AG09309 (cell line): ENCODE results near the gene MDGA2.

ENCODE experiments used
- DNase-seq: peaks from one replicate; pipeline ENCODE4 v3.0.0-alpha.2; 2010; ENCODE audit warnings: low read depth
- H3K4me3 ChIP-seq: 2 replicates; pipeline ENCODE4 v1.5.1; 2011; ENCODE audit warnings: mild to moderate bottlenecking, low read depth, low read length, moderate library complexity; ENCODE audit not compliant: control insufficient read depth
- TF ChIP-seq, protein P1 (sequence below): IDR thresholded peaks from 2 replicates; pipeline ENCODE4 v1.5.1; 2011; ENCODE audit warnings: mild to moderate bottlenecking, low read depth, low read length, inconsistent platforms; ENCODE audit not compliant: insufficient read depth, control insufficient read depth; ENCODE audit errors: missing control alignments

The MDGA2 gene

DNA sequence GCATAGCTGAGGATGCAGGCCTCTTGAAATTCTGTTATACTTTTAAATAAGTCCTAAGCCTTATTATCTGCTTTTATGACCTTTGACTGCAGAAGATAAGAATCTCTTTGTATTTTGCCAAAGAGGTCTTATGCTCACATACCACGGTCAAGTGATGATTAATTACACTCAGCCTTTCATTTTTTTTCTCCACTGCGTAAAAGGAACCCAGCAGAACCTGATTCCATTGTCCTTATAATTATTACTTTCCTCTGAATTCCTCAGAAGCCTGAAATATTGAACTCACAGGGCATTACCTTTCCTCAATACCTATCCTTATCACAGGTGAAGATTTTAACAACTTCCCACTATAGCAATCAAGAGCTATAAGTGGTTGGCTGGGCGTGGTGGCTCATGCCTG is 525.1 kb downstream of the MDGA2 start:
- TF ChIP-seq, protein P1, sequence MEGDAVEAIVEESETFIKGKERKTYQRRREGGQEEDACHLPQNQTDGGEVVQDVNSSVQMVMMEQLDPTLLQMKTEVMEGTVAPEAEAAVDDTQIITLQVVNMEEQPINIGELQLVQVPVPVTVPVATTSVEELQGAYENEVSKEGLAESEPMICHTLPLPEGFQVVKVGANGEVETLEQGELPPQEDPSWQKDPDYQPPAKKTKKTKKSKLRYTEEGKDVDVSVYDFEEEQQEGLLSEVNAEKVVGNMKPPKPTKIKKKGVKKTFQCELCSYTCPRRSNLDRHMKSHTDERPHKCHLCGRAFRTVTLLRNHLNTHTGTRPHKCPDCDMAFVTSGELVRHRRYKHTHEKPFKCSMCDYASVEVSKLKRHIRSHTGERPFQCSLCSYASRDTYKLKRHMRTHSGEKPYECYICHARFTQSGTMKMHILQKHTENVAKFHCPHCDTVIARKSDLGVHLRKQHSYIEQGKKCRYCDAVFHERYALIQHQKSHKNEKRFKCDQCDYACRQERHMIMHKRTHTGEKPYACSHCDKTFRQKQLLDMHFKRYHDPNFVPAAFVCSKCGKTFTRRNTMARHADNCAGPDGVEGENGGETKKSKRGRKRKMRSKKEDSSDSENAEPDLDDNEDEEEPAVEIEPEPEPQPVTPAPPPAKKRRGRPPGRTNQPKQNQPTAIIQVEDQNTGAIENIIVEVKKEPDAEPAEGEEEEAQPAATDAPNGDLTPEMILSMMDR: no peak
- DNase-seq: no peak
- H3K4me3 ChIP-seq: no peak overlapping the region

DNA sequence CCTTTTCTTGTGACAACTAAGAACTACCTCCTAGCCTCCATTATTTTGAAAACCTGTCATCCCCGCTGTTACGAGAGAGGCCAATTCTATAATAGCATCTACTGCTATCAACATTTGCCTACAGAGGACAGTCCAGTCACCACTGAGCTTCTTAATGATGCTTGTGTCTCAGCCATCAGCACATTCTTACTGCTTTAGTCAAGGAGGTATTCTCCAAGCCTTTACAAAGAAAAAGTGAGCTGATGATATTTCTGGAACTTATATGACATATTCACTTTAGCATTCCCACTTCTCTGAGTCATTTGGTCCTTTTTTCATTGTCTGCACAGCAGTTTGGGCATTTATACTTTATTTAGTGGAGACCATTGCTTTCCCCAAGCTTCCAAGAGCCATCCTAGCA is 526.1 kb downstream of the MDGA2 start:
- no peak for DNase-seq
- TF ChIP-seq, protein P1: no peak
- no peak overlapping the region for H3K4me3 ChIP-seq

DNA sequence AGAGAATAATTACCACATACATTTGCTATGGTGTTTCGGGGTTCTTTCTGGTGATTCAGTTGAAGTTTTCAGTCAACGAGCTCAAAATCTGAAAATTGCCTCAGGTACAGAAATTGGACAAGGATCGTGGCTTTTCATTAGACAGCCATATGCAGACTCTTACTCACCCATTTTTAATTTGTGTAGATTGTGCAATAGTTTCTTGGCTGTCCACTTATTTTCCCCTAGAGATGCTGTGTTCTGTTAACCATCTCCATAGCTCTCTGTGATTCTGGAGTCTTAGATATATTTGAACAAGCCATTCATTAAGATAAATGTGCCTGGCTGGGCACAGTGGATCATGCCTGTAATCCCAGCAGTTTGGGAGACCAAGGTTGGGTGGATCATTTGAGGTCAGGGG is 526.7 kb downstream of the MDGA2 start:
- no peak overlapping the region for H3K4me3 ChIP-seq
- DNase-seq: no peak
- TF ChIP-seq, protein P1: no peak

DNA sequence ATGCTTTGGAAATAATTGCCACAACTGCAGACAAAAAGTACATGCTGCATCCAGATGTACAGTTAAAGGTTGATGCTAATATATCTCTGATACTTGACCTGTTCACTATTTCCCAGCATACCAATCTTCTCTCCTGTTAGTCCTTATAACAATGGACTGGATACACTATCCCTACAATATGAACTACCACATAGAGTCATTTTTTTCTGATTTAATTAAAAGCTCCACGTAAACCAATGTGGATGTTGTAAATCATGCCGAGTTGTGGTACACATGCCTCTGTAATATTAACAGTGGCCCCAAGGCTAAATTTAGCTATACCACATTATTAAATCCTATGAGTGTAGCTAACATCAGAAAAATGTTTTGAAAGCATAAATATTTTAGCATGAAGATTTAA is 554.8 kb downstream of the MDGA2 start:
- H3K4me3 ChIP-seq: no peak overlapping the region
- no peak for DNase-seq
- TF ChIP-seq, protein P1: no peak

DNA sequence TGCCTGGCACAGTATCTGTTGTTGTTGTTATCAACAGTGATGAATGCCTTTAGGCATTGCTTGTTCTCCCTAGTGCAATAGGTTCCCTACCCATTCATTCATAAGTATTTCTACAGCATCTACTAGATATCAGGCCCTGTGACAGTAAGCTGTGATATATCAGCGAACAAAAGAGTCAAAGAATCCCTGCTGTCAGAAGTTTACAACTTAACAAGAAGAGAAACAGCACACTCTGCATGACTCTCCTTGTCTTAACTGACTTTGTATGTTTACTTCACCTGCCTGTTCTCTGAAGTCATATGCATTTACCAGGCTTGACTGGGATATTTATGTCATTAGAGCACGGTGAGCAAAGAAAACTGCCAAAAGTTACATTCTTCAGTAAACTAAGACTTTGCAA is 571.6 kb downstream of the MDGA2 start:
- DNase-seq: no peak
- TF ChIP-seq, protein P1: no peak
- H3K4me3 ChIP-seq: no peak overlapping the region

DNA sequence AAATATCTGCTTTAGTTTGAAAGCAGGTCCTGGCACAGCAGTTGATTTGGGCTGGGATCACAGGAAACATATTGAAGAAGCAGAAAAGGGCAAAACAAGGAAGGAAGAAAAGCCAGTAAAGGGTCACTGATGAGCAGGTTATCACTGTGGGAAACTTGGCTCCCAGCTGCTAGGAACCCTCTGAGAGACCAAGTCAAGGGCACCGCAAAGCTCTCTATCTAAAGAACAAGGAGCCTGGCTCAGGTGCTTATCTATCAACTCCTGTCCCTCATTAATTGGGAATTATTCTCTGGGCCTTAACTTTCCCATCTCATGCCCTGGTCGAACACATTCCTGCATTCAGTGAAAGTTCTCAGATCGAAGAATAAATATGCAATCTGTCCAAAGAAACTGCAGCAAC is 572.9 kb downstream of the MDGA2 start:
- no peak for DNase-seq
- no peak overlapping the region for H3K4me3 ChIP-seq
- TF ChIP-seq, protein P1: no peak

DNA sequence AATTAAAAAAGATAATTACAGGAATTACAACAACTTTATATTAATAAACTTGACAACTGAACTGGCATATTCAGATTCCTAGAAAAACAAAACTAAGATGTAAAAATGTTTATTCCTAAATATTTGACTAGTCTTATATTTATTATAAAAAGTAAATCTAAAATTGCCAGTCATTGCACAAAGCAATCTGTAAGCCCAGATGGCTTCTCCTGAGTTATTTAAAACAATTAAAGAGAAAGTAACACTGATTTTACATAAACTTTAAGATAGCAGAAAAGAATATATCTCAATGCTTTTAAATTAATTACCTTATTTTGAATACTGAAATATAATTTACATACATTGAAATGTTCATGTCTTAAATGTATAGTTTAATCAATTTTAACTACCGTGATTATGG is 589.7 kb downstream of the MDGA2 start:
- no peak overlapping the region for H3K4me3 ChIP-seq
- DNase-seq: no peak
- TF ChIP-seq, protein P1: no peak
